ENCODE measurements around the gene STRN4.

Gene STRN4

DNA sequence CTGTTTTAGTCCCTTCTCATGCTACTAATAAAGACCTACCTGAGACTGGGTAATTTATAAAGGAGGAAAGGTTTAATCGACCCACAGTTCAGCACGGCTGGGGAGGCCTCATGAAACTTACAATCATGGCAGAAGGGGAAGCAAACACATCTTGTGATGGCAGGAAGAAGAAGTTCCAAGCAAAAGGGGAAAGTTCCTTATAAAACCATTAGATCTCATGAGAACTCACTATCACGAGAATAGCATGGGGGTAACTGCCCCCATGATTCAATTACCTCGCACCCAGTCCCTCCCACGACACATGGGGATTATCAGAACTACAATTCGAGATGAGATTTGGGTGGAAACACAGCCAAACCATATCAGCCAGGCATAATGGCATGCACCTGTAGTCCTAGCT, 13.0 kb upstream of the STRN4 start:
- Histone ChIP-seq H3K4me1 (peaks cover 0 to 54% (median 25%) of the 10 kb centered on the region in 4 donors), H3K36me3 (peaks cover 0 to 17% (median 10%) of the 10 kb centered on the region in 3 donors), H3K27ac (peak overlapping the region in 1 of 2 donors; percentile 53), H3K27me3 (no peaks in the 10 kb centered on the region), H3K9me3 (no peaks in the 10 kb centered on the region), H3K4me3 (no peak overlapping the region)
- no peak for DNase-seq
- no peak for TF ChIP-seq CTCF (IDR thresholded peaks at IDR 0.05)
- intact Hi-C loops (cut with DNase I; ENCODE audit: low total_unique reads), result loop anchor here (5.0 kb wide), 1 partner anchor 233 kb away; no protein-coding TSS in a partner anchor

DNA sequence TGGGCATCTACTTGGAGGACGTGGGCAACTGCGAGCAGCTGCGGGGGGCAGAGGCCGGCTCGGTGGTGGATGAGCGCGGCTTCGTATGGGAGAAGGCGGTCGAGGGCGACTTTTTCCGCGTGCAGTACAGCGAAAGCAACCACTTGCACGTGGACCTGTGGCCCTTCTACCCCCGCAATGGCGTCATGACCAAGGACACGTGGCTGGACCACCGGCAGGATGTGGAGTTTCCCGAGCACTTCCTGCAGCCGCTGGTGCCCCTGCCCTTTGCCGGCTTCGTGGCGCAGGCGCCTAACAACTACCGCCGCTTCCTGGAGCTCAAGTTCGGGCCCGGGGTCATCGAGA, 10.3 kb upstream of the STRN4 start:
- H3K4me3 ChIP-seq, result no peak overlapping the region
- no peak overlapping the region for H3K27ac ChIP-seq
- peaks cover 0 to 30% (median 19%) of the 10 kb centered on the region in 3 donors for H3K36me3 ChIP-seq
- DNase-seq, result no peak
- no peak for TF ChIP-seq CTCF (IDR thresholded peaks at IDR 0.05)
- H3K4me1 ChIP-seq, result peaks cover 0 to 51% (median 25%) of the 10 kb centered on the region in 4 donors
- no peaks in the 10 kb centered on the region for H3K27me3 ChIP-seq
- intact Hi-C loops (cut with DNase I; ENCODE audit: low total_unique reads), result loop anchor here (5.0 kb wide), 1 partner anchor 236 kb away; no protein-coding TSS in a partner anchor
- no peaks in the 10 kb centered on the region for H3K9me3 ChIP-seq

DNA sequence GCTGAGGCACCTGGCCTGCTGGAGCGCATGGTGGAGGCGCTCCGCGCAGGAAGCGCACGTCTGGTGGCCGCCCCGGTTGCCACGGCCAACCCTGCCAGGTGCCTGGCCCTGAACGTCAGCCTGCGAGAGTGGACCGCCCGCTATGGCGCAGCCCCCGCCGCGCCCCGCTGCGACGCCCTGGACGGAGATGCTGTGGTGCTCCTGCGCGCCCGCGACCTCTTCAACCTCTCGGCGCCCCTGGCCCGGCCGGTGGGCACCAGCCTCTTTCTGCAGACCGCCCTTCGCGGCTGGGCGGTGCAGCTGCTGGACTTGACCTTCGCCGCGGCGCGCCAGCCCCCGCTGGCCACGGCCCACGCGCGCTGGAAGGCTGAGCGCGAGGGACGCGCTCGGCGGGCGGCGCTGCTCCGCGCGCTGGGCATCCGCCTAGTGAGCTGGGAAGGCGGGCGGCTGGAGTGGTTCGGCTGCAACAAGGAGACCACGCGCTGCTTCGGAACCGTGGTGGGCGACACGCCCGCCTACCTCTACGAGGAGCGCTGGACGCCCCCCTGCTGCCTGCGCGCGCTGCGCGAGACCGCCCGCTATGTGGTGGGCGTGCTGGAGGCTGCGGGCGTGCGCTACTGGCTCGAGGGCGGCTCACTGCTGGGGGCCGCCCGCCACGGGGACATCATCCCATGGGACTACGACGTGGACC, 9.7 kb upstream of the STRN4 start:
- peaks cover 0 to 30% (median 19%) of the 10 kb centered on the region in 3 donors for H3K36me3 ChIP-seq
- intact Hi-C loops (cut with DNase I; ENCODE audit: low total_unique reads), result loop anchor here (5.0 kb wide), 1 partner anchor 236 kb away; no protein-coding TSS in a partner anchor
- H3K4me1 ChIP-seq, result peaks cover 0 to 45% (median 23%) of the 10 kb centered on the region in 4 donors
- no peak for TF ChIP-seq CTCF (IDR thresholded peaks at IDR 0.05)
- no peak for DNase-seq
- no peaks in the 10 kb centered on the region for H3K27me3 ChIP-seq
- H3K27ac ChIP-seq, result peak overlapping the region; percentile 83 to 86
- no peaks in the 10 kb centered on the region for H3K9me3 ChIP-seq
- peak overlapping the region in 1 of 2 donors; percentile 29 for H3K4me3 ChIP-seq

DNA sequence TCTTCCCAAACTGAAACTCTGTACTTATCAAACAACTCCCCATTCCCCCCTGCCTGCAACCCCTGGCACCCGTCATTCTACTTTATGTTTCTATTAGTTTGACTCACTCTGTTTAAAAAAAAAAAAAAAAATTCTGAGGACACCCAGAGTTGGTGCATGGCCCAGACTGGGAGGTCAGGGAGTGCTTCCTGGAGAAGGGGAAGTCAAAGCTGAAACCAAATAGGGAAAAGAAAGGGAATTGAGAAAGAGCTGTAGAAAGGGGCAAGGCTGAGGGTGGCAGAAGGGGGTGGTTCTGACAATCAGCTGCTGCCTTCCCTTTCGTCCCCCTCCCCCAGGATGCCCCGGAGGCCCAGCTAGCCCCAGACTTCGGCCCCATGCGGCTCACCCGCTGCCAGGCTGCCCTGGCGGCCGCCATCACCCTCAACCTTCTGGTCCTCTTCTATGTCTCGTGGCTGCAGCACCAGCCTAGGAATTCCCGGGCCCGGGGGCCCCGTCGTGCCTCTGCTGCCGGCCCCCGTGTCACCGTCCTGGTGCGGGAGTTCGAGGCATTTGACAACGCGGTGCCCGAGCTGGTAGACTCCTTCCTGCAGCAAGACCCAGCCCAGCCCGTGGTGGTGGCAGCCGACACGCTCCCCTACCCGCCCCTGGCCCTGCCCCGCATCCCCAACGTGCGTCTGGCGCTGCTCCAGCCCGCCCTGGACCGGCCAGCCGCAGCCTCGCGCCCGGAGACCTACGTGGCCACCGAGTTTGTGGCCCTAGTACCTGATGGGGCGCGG, 9.0 kb upstream of the STRN4 start:
- H3K9me3 ChIP-seq, result no peaks in the 10 kb centered on the region
- peaks cover 0 to 38% (median 16%) of the 10 kb centered on the region in 4 donors for H3K4me1 ChIP-seq
- H3K27me3 ChIP-seq, result no peaks in the 10 kb centered on the region
- H3K36me3 ChIP-seq, result peaks cover 0 to 30% (median 23%) of the 10 kb centered on the region in 3 donors
- no peak for TF ChIP-seq CTCF (IDR thresholded peaks at IDR 0.05)
- intact Hi-C loops (cut with DNase I; ENCODE audit: low total_unique reads), result loop anchor here (5.0 kb wide), 1 partner anchor 237 kb away; no protein-coding TSS in a partner anchor
- H3K27ac ChIP-seq, result peak overlapping the region; percentile 83 to 86
- peak; percentile 60 to 87 for DNase-seq
- H3K4me3 ChIP-seq, result peak overlapping the region in 1 of 2 donors; percentile 29

- Histone ChIP-seq H3K4me3 (no peak overlapping the region), H3K36me3 (peaks cover 0 to 30% (median 29%) of the 10 kb centered on the region in 3 donors), H3K9me3 (no peaks in the 10 kb centered on the region), H3K27me3 (no peaks in the 10 kb centered on the region), H3K4me1 (peaks cover 0 to 30% (median 12%) of the 10 kb centered on the region in 4 donors), H3K27ac (peak overlapping the region; percentile 15 to 83)
- peak in 1 of 2 experiments; percentile 15 for TF ChIP-seq CTCF (IDR thresholded peaks at IDR 0.05)
- peak in 1 of 2 donors; percentile 46 for DNase-seq
- intact Hi-C loops (cut with DNase I; ENCODE audit: low total_unique reads), result no loop called here
Observed at GRCh38 chr19:46753420-46754155, 7.3 kb upstream of the STRN4 start.

Measured in tibial artery (tissue), 4 donors.